ENCODE measurements around the gene TPST1.

TPST1 gene

DNA sequence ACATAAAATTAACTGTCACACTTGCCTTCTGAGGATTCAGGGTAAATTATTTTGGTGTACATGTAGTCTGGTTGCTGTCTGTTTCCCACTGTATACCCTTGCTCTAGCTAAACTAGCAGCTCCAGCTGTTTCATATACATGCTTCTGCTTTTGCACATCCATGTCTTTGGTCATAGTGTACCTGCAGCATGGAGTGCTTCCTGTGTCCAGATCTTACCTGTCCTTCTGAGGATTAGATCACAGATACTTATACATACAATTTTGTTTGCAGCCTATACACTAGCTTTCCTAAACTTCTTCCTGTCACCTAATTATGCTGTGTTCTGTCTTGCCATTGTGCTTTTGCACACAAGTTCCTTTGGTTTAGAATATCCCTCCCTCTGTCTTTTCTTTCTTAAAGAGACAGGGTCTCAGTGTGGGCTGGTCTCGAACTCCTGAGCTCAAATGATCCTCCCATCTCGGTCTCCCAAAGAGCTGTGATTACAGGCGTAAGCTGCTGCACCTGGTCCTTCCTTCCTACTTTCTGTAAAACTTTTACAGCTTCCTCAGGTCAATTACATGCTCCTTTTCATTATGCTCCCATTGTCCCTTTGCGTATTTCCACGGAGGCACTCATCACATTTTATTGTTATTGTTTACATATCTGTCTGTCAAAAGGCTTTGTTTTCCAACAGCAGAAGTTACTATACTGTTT is 33.8 kb downstream of the TPST1 start:
- no peak overlapping the region for H3K4me3 ChIP-seq (ENCODE audit: insufficient read length, low read depth)
- H3K4me1 ChIP-seq (ENCODE audit: insufficient read depth, insufficient read length), result no peaks in the 10 kb centered on the region
- peaks cover 9% of the 10 kb centered on the region for H3K36me3 ChIP-seq (ENCODE audit: insufficient read depth, insufficient read length, low read length)
- no peaks in the 10 kb centered on the region for H3K27me3 ChIP-seq (ENCODE audit: insufficient read depth, insufficient read length)
- no peak overlapping the region for H3K9ac ChIP-seq (ENCODE audit: insufficient read length, low read depth)
- DNase-seq (ENCODE audit: low read depth, low spot score), result no peak
- no peaks in the 10 kb centered on the region for H3K9me3 ChIP-seq (ENCODE audit: insufficient read depth, low read length)
- TF ChIP-seq YY1 (IDR thresholded peaks at IDR 0.05; ENCODE audit: insufficient read depth, insufficient read length), result no peak
- TF ChIP-seq SUZ12 (IDR thresholded peaks at IDR 0.05; ENCODE audit: extremely low read depth, insufficient read depth, insufficient read length), result no peak
- TF ChIP-seq ZNF274 (IDR thresholded peaks at IDR 0.05; ENCODE audit: low read depth, low read length), result no peak

DNA sequence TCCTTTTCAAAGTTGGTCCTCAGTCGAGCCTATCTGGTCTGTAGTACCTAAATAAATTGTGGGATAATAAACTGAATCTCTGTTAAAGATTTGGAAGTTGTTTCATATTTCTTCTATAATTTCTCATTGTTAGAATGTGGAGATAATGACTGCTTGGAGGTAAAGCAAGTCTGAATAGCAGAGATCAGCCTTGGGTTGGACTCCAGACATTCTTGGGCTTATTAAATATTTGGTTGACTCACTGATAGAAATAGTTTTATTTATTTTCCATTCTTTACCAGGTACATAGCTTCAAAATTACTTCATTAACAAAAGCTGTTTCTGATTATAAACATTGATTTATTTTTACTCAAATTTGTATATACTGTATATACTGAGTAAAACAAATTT is 34.3 kb downstream of the TPST1 start:
- TF ChIP-seq ZNF274 (IDR thresholded peaks at IDR 0.05; ENCODE audit: low read depth, low read length) (no peak), YY1 (IDR thresholded peaks at IDR 0.05; ENCODE audit: insufficient read depth, insufficient read length) (no peak), SUZ12 (IDR thresholded peaks at IDR 0.05; ENCODE audit: extremely low read depth, insufficient read depth, insufficient read length) (no peak)
- H3K4me3 ChIP-seq (ENCODE audit: insufficient read length, low read depth), result no peak overlapping the region
- no peaks in the 10 kb centered on the region for H3K27me3 ChIP-seq (ENCODE audit: insufficient read depth, insufficient read length)
- no peak for DNase-seq (ENCODE audit: low read depth, low spot score)
- H3K9ac ChIP-seq (ENCODE audit: insufficient read length, low read depth), result no peak overlapping the region
- no peaks in the 10 kb centered on the region for H3K4me1 ChIP-seq (ENCODE audit: insufficient read depth, insufficient read length)
- peaks cover 9% of the 10 kb centered on the region for H3K36me3 ChIP-seq (ENCODE audit: insufficient read depth, insufficient read length, low read length)
- no peaks in the 10 kb centered on the region for H3K9me3 ChIP-seq (ENCODE audit: insufficient read depth, low read length)

DNA sequence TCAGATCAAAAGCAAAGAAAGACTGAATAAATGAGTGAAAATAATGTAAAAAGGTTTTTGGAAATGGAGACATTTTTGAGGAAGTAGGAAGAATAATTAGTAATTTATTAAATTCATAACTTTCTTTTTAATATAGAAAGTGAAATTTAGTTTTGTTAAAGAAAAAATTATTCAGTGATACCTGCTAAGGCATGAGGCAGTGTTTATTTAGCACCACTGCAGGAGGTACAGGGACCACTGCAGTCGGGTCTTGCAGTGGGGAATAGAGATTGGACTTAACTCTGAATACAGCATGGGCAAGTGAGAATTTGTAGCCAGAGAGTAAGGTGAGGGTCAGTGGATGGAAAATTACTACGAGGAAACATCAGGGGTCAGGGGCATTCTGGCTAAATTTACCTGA is 39.9 kb downstream of the TPST1 start:
- Histone ChIP-seq H3K9me3 (ENCODE audit: insufficient read depth, low read length) (no peaks in the 10 kb centered on the region), H3K9ac (ENCODE audit: insufficient read length, low read depth) (no peak overlapping the region), H3K27me3 (ENCODE audit: insufficient read depth, insufficient read length) (no peaks in the 10 kb centered on the region), H3K36me3 (ENCODE audit: insufficient read depth, insufficient read length, low read length) (peaks cover 9% of the 10 kb centered on the region), H3K4me3 (ENCODE audit: insufficient read length, low read depth) (no peak overlapping the region), H3K4me1 (ENCODE audit: insufficient read depth, insufficient read length) (no peaks in the 10 kb centered on the region)
- DNase-seq (ENCODE audit: low read depth, low spot score), result no peak
- TF ChIP-seq SUZ12 (IDR thresholded peaks at IDR 0.05; ENCODE audit: extremely low read depth, insufficient read depth, insufficient read length) (no peak), YY1 (IDR thresholded peaks at IDR 0.05; ENCODE audit: insufficient read depth, insufficient read length) (no peak), ZNF274 (IDR thresholded peaks at IDR 0.05; ENCODE audit: low read depth, low read length) (no peak)

DNA sequence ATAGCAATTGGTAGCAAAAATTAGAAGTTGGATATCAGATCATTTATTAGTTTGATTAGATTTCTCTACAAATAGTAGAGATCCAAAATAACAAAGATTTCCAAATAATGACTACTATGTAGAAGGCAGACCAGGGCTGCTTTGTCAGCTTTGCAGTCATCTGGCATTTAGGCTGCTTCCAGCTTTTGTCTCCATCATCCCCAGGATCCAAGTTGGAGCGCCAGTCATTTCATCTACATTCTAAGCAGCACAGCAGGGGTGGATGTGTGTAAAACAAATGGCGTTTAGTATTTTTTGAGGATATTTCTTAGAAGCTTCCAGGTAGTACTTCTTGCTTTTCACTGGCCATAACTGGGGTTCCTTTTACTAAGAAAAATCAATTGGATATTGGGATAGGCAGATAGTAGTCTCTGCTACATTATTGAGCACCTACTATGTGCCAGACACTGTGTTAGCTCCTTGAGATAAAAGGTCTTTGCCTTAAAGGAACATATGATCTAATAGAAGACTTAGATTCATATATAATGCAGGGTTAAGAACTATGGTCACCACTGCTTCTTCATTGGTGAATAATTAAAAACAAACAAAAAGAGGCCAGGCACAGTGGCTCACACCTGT is 41.5 kb downstream of the TPST1 start:
- Histone ChIP-seq H3K27me3 (ENCODE audit: insufficient read depth, insufficient read length) (no peaks in the 10 kb centered on the region), H3K9ac (ENCODE audit: insufficient read length, low read depth) (no peak overlapping the region), H3K4me1 (ENCODE audit: insufficient read depth, insufficient read length) (no peaks in the 10 kb centered on the region), H3K36me3 (ENCODE audit: insufficient read depth, insufficient read length, low read length) (no peaks in the 10 kb centered on the region), H3K9me3 (ENCODE audit: insufficient read depth, low read length) (no peaks in the 10 kb centered on the region), H3K4me3 (ENCODE audit: insufficient read length, low read depth) (no peak overlapping the region)
- no peak for DNase-seq (ENCODE audit: low read depth, low spot score)
- TF ChIP-seq YY1 (IDR thresholded peaks at IDR 0.05; ENCODE audit: insufficient read depth, insufficient read length) (no peak), ZNF274 (IDR thresholded peaks at IDR 0.05; ENCODE audit: low read depth, low read length) (no peak), SUZ12 (IDR thresholded peaks at IDR 0.05; ENCODE audit: extremely low read depth, insufficient read depth, insufficient read length) (no peak)

DNA sequence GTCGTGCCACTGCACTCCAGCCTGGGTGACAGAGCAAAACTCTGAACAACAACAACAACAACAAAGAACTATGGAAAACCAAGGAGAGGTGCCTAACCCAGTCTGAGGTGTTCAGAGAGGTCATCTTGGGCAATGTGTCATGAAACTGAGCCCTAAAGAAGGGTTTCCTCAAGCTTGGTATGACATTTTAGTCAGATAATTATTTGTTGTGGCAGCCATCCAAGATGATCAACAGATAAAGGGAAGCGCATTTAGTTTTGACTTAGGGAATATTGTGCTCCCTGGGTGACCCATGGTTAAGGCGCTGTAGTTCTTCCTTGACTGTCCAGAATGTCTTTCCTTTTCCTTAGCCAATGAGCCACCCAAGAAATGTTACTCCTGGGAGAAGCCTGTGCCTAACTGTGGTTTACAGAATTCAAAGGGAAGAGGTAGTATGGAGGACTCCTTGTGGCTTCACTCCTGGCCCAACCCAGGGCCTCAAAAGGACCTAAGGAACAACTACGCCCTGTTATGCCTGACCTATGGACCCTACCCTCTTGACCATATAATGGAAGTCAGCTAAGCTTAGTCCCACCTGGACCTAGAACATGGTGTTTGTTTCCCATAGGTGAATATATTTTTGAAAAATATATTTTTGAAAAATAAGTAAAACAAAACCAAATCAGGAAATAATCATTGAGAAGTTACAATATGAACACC is 42.4 kb downstream of the TPST1 start:
- Histone ChIP-seq H3K9ac (ENCODE audit: insufficient read length, low read depth) (no peak overlapping the region), H3K27me3 (ENCODE audit: insufficient read depth, insufficient read length) (no peaks in the 10 kb centered on the region), H3K4me3 (ENCODE audit: insufficient read length, low read depth) (no peak overlapping the region), H3K4me1 (ENCODE audit: insufficient read depth, insufficient read length) (no peaks in the 10 kb centered on the region), H3K36me3 (ENCODE audit: insufficient read depth, insufficient read length, low read length) (no peaks in the 10 kb centered on the region), H3K9me3 (ENCODE audit: insufficient read depth, low read length) (no peaks in the 10 kb centered on the region)
- TF ChIP-seq ZNF274 (IDR thresholded peaks at IDR 0.05; ENCODE audit: low read depth, low read length), result no peak
- no peak for TF ChIP-seq SUZ12 (IDR thresholded peaks at IDR 0.05; ENCODE audit: extremely low read depth, insufficient read depth, insufficient read length)
- no peak for TF ChIP-seq YY1 (IDR thresholded peaks at IDR 0.05; ENCODE audit: insufficient read depth, insufficient read length)
- DNase-seq (ENCODE audit: low read depth, low spot score), result no peak

DNA sequence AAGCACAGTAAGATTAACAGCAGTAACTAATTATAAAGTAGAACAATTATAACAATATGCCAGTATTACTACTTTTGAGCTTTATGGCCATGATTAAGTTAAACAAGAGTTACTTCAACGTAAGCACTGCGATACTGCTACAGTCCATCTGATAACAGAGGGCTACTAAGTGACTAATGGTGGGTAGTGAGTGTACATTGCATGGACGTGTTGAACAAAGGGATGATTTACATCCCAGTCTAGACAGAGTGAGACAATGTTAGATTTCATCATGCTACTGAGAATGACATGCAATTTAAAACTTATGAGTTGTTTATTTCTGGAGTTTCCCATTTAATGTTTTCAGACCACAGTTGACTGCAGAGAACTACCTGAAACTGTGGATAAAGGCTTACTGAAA is 45.6 kb downstream of the TPST1 start:
- Histone ChIP-seq H3K36me3 (ENCODE audit: insufficient read depth, insufficient read length, low read length) (no peaks in the 10 kb centered on the region), H3K4me1 (ENCODE audit: insufficient read depth, insufficient read length) (no peaks in the 10 kb centered on the region), H3K27me3 (ENCODE audit: insufficient read depth, insufficient read length) (no peaks in the 10 kb centered on the region), H3K9ac (ENCODE audit: insufficient read length, low read depth) (no peak overlapping the region), H3K4me3 (ENCODE audit: insufficient read length, low read depth) (no peak overlapping the region), H3K9me3 (ENCODE audit: insufficient read depth, low read length) (no peaks in the 10 kb centered on the region)
- DNase-seq (ENCODE audit: low read depth, low spot score), result no peak
- no peak for TF ChIP-seq ZNF274 (IDR thresholded peaks at IDR 0.05; ENCODE audit: low read depth, low read length)

DNA sequence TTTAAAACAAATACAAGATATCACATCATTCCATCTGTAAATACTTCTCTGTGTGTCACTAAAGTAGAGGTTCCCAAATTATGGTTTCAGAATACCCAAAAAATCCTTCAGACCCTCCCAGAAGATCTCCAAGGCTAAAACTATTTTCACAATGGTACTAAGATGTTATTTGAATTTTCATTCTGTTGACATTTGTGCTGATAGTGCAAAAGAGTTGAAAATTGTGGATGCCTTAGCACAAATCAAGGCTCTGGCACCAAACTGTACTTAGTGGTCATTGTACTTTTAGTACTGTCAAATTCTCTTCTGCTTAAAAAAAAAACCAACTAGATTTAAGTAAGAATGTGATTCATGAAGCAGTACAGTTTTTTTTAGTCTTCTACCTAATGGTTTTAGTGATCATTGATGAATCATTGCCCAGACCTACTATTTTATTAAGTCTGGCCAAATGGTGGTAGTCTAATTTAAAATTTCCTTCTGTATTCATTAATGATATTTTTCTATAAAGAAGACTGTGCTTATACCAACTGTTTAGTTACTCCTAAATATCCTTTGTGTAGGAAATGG is 50.5 kb downstream of the TPST1 start:
- no peaks in the 10 kb centered on the region for H3K27me3 ChIP-seq (ENCODE audit: insufficient read depth, insufficient read length)
- DNase-seq (ENCODE audit: low read depth, low spot score), result no peak
- TF ChIP-seq SUZ12 (IDR thresholded peaks at IDR 0.05; ENCODE audit: extremely low read depth, insufficient read depth, insufficient read length) (no peak), YY1 (IDR thresholded peaks at IDR 0.05; ENCODE audit: insufficient read depth, insufficient read length) (no peak), ZNF274 (IDR thresholded peaks at IDR 0.05; ENCODE audit: low read depth, low read length) (no peak)
- no peaks in the 10 kb centered on the region for H3K36me3 ChIP-seq (ENCODE audit: insufficient read depth, insufficient read length, low read length)
- no peaks in the 10 kb centered on the region for H3K9me3 ChIP-seq (ENCODE audit: insufficient read depth, low read length)
- H3K4me1 ChIP-seq (ENCODE audit: insufficient read depth, insufficient read length), result no peaks in the 10 kb centered on the region
- no peak overlapping the region for H3K4me3 ChIP-seq (ENCODE audit: insufficient read length, low read depth)
- H3K9ac ChIP-seq (ENCODE audit: insufficient read length, low read depth), result no peak overlapping the region
